Measurements from ENCODE around the gene SFTPB. TPM values are rescaled to one million over a fixed set of nuclear protein-coding genes. Genes with fewer than 3 reads are reported as not detected.
"Not testable (repeated sequence)": the region's sequence is repeated elsewhere in the genome, so short reads cannot be mapped to it uniquely, and the experiment has no call there.

The SFTPB gene
- total RNA-seq, 2 donors from 2014 or later, result not detected

- ATAC-seq (ENCODE audit: insufficient number of reproducible peaks, low FRiP score, low read depth) (no peak), DNase-seq (ENCODE audit: low spot score) (no peak)
- peaks cover 10 to 16% of the 10 kb centered on the region in 2 donors for H3K4me1 ChIP-seq (ENCODE audit: control insufficient read depth in 1 of 2, low read depth in 2 of 2)
- H3K27me3 ChIP-seq (replicated peaks; ENCODE audit: insufficient read depth), result no peaks in the 10 kb centered on the region
- no peaks in the 10 kb centered on the region for H3K9me3 ChIP-seq
- TF ChIP-seq CTCF (IDR thresholded peaks at IDR 0.05), result no peak
- no peak overlapping the region for H3K4me3 ChIP-seq
- H3K36me3 ChIP-seq, result no peaks in the 10 kb centered on the region
- H3K27ac ChIP-seq, result no peak overlapping the region
Observed at GRCh38 chr2:85675866-85676548, 8.0 kb upstream of the SFTPB start.

- Histone ChIP-seq H3K27me3 (replicated peaks; ENCODE audit: insufficient read depth) (no peaks in the 10 kb centered on the region), H3K4me3 (no peak overlapping the region), H3K27ac (no peak overlapping the region), H3K9me3 (no peaks in the 10 kb centered on the region), H3K4me1 (ENCODE audit: control insufficient read depth in 1 of 2, low read depth in 2 of 2) (peaks cover 10 to 16% of the 10 kb centered on the region in 2 donors), H3K36me3 (no peaks in the 10 kb centered on the region)
- no peak for TF ChIP-seq CTCF (IDR thresholded peaks at IDR 0.05)
- DNase-seq (ENCODE audit: low spot score), result no peak
- ATAC-seq (ENCODE audit: insufficient number of reproducible peaks, low FRiP score, low read depth), result no peak
Observed at GRCh38 chr2:85675427-85675826, 7.4 kb upstream of the SFTPB start.

GRCh38 chr2:85674417-85674816, 6.4 kb upstream of the SFTPB start:
- no peaks in the 10 kb centered on the region for H3K36me3 ChIP-seq
- ATAC-seq (ENCODE audit: insufficient number of reproducible peaks, low FRiP score, low read depth) (no peak), DNase-seq (ENCODE audit: low spot score) (no peak)
- H3K27me3 ChIP-seq (replicated peaks; ENCODE audit: insufficient read depth), result no peaks in the 10 kb centered on the region
- no peaks in the 10 kb centered on the region for H3K9me3 ChIP-seq
- TF ChIP-seq CTCF (IDR thresholded peaks at IDR 0.05), result no peak
- no peak overlapping the region for H3K27ac ChIP-seq
- peaks cover 10 to 15% of the 10 kb centered on the region in 2 donors for H3K4me1 ChIP-seq (ENCODE audit: control insufficient read depth in 1 of 2, low read depth in 2 of 2)
- no peak overlapping the region for H3K4me3 ChIP-seq

- Histone ChIP-seq H3K9me3 (no peaks in the 10 kb centered on the region), H3K4me1 (ENCODE audit: control insufficient read depth in 1 of 2, low read depth in 2 of 2) (peaks cover 5 to 10% of the 10 kb centered on the region in 2 donors), H3K27me3 (replicated peaks; ENCODE audit: insufficient read depth) (no peaks in the 10 kb centered on the region), H3K27ac (no peak overlapping the region), H3K4me3 (no peak overlapping the region), H3K36me3 (no peaks in the 10 kb centered on the region)
- TF ChIP-seq CTCF (IDR thresholded peaks at IDR 0.05), result no peak
- no peak for DNase-seq (ENCODE audit: low spot score)
- no peak for ATAC-seq (ENCODE audit: insufficient number of reproducible peaks, low FRiP score, low read depth)
Observed at GRCh38 chr2:85673716-85674375, 5.8 kb upstream of the SFTPB start.

GRCh38 chr2:85672456-85672855, 4.5 kb upstream of the SFTPB start:
- Histone ChIP-seq H3K27ac (no peak overlapping the region), H3K4me1 (ENCODE audit: control insufficient read depth in 1 of 2, low read depth in 2 of 2) (peaks cover 4 to 8% of the 10 kb centered on the region in 2 donors), H3K27me3 (replicated peaks; ENCODE audit: insufficient read depth) (no peaks in the 10 kb centered on the region), H3K9me3 (no peaks in the 10 kb centered on the region), H3K36me3 (no peaks in the 10 kb centered on the region), H3K4me3 (no peak overlapping the region)
- TF ChIP-seq CTCF (IDR thresholded peaks at IDR 0.05), result no peak
- no peak for DNase-seq (ENCODE audit: low spot score)
- no peak for ATAC-seq (ENCODE audit: insufficient number of reproducible peaks, low FRiP score, low read depth)

GRCh38 chr2:85670416-85670815, 2.4 kb upstream of the SFTPB start:
- not testable (repeated sequence) for ATAC-seq (ENCODE audit: insufficient number of reproducible peaks, low FRiP score, low read depth); H3K4me1 ChIP-seq (ENCODE audit: control insufficient read depth in 1 of 2, low read depth in 2 of 2); H3K4me3 ChIP-seq; H3K9me3 ChIP-seq; H3K36me3 ChIP-seq; H3K27me3 ChIP-seq (replicated peaks; ENCODE audit: insufficient read depth); H3K27ac ChIP-seq; DNase-seq (ENCODE audit: low spot score)
